Measurements from ENCODE around the gene SUN5. TPM values are rescaled to one million over a fixed set of nuclear protein-coding genes. Genes with fewer than 3 reads are reported as not detected.
"Not testable (repeated sequence)": the region's sequence is repeated elsewhere in the genome, so short reads cannot be mapped to it uniquely, and the experiment has no call there.

SUN5 gene
- total RNA-seq, 1 donor from 2014 or later: not detected

- DNase-seq (ENCODE audit: extremely low read depth, low read depth, low spot score): no peak
Measured at GRCh38 chr20:32966881-32967781, 37.1 kb downstream of the SUN5 start.

- DNase-seq (ENCODE audit: extremely low read depth, low read depth, low spot score): no peak
Measured at GRCh38 chr20:32966382-32966781, 37.9 kb downstream of the SUN5 start.

- DNase-seq (ENCODE audit: extremely low read depth, low read depth, low spot score): no peak
Measured at GRCh38 chr20:32965581-32966373, 38.5 kb downstream of the SUN5 start.

GRCh38 chr20:32965115-32965514 lies 39.1 kb downstream of the SUN5 start:
- no peak for DNase-seq (ENCODE audit: extremely low read depth, low read depth, low spot score)

- no peak for DNase-seq (ENCODE audit: extremely low read depth, low read depth, low spot score)
Measured at GRCh38 chr20:32964575-32964974, 39.7 kb downstream of the SUN5 start.

GRCh38 chr20:32963176-32963575 lies 41.1 kb downstream of the SUN5 start:
- no peak for DNase-seq (ENCODE audit: extremely low read depth, low read depth, low spot score)

GRCh38 chr20:32962646-32963045 lies 41.6 kb downstream of the SUN5 start:
- DNase-seq (ENCODE audit: extremely low read depth, low read depth, low spot score): not testable (repeated sequence)

GRCh38 chr20:32962053-32962452 lies 42.2 kb downstream of the SUN5 start:
- no peak for DNase-seq (ENCODE audit: extremely low read depth, low read depth, low spot score)

- no peak for DNase-seq (ENCODE audit: extremely low read depth, low read depth, low spot score)
Measured at GRCh38 chr20:32960849-32961731, 43.1 kb downstream of the SUN5 start.

GRCh38 chr20:32960222-32960518 lies 44.1 kb downstream of the SUN5 start:
- DNase-seq (ENCODE audit: extremely low read depth, low read depth, low spot score): no peak

GRCh38 chr20:32959351-32960221 lies 44.6 kb downstream of the SUN5 start:
- DNase-seq (ENCODE audit: extremely low read depth, low read depth, low spot score): no peak

- DNase-seq (ENCODE audit: extremely low read depth, low read depth, low spot score): no peak
Measured at GRCh38 chr20:32958574-32958973, 45.7 kb downstream of the SUN5 start.

GRCh38 chr20:32957459-32957858 lies 46.8 kb downstream of the SUN5 start:
- DNase-seq (ENCODE audit: extremely low read depth, low read depth, low spot score): no peak

- not testable (repeated sequence) for DNase-seq (ENCODE audit: extremely low read depth, low read depth, low spot score)
Measured at GRCh38 chr20:32950539-32950938, 53.7 kb downstream of the SUN5 start.

GRCh38 chr20:32946629-32947028 lies 57.6 kb downstream of the SUN5 start:
- no peak for DNase-seq (ENCODE audit: extremely low read depth, low read depth, low spot score)

- DNase-seq (ENCODE audit: extremely low read depth, low read depth, low spot score): no peak
Measured at GRCh38 chr20:32945710-32946221, 58.5 kb downstream of the SUN5 start.

GRCh38 chr20:32943490-32944052 lies 60.7 kb downstream of the SUN5 start:
- DNase-seq (ENCODE audit: extremely low read depth, low read depth, low spot score): no peak

GRCh38 chr20:32941155-32941885 lies 62.9 kb downstream of the SUN5 start:
- DNase-seq (ENCODE audit: extremely low read depth, low read depth, low spot score): no peak

GRCh38 chr20:32934580-32934979 lies 69.7 kb downstream of the SUN5 start:
- DNase-seq (ENCODE audit: extremely low read depth, low read depth, low spot score): no peak

All from glomerular endothelial cell (primary cell).